Endodermal cell (in vitro differentiated cells): Measurements from ENCODE around the gene KREMEN1. TPM values are rescaled to one million over a fixed set of nuclear protein-coding genes. Genes with fewer than 3 reads are reported as not detected.

Experiments used
- DNase-seq: peaks from one replicate; pipeline ENCODE4 v3.0.0-alpha.2; 2017
- H3K27ac ChIP-seq: 2 replicates; pipeline ENCODE4 v1.5.1; 2013; ENCODE audit warnings: mild to moderate bottlenecking, low read depth, low read length, moderate library complexity
- H3K27me3 ChIP-seq: 2 replicates; pipeline ENCODE4 v1.6.1; 2013; ENCODE audit warnings: mild to moderate bottlenecking, low read length, moderate library complexity; ENCODE audit not compliant: insufficient read depth, control insufficient read depth, poor library complexity, severe bottlenecking
- H3K36me3 ChIP-seq: 2 replicates; pipeline ENCODE4 v1.7.0; 2013; ENCODE audit warnings: mild to moderate bottlenecking, low read length, moderate library complexity; ENCODE audit not compliant: control insufficient read depth, insufficient read depth
- H3K4me1 ChIP-seq: one replicate; pipeline ENCODE4 v1.7.0; 2013; ENCODE audit warnings: low read length; ENCODE audit not compliant: control insufficient read depth, insufficient read depth
- H3K4me3 ChIP-seq: 2 replicates; pipeline ENCODE4 v1.5.1; 2013; ENCODE audit warnings: mild to moderate bottlenecking, low read length, moderate library complexity
- H3K9ac ChIP-seq: 2 replicates; pipeline ENCODE4 v1.6.1; 2013; ENCODE audit warnings: mild to moderate bottlenecking, low read length, moderate library complexity; ENCODE audit not compliant: poor library complexity, severe bottlenecking; ENCODE audit errors: extremely low read depth
- H3K9me3 ChIP-seq: 2 replicates; pipeline ENCODE4 v1.6.1; 2013; ENCODE audit warnings: mild to moderate bottlenecking, low read length, moderate library complexity; ENCODE audit not compliant: control insufficient read depth
- H3K27ac Mint-ChIP-seq: 2 replicates; pipeline ENCODE4 v1.8.0; 2020; ENCODE audit warnings: mixed read lengths
- H3K27me3 Mint-ChIP-seq: 2 replicates; pipeline ENCODE4 v1.8.0; 2021; ENCODE audit warnings: mild to moderate bottlenecking, mixed read lengths; ENCODE audit not compliant: insufficient read depth
- H3K36me3 Mint-ChIP-seq: 2 replicates; pipeline ENCODE4 v1.8.0; 2020; ENCODE audit warnings: low read depth, mixed read lengths
- H3K4me1 Mint-ChIP-seq: 2 replicates; pipeline ENCODE4 v1.8.0; 2020; ENCODE audit warnings: mixed read lengths
- H3K4me3 Mint-ChIP-seq: 2 replicates; pipeline ENCODE4 v1.8.0; 2020; ENCODE audit warnings: mild to moderate bottlenecking, moderate library complexity, mixed read lengths
- H3K9me3 Mint-ChIP-seq: 2 replicates; pipeline ENCODE4 v1.8.0; 2020; ENCODE audit warnings: mild to moderate bottlenecking, mixed read lengths
- WGBS, 2 experiments: methylation state at CpG; one replicate each; pipeline versions ENCODE4 v1.1.5 to v1.1.7; 2013; ENCODE audit warnings: missing lambda C conversion rate in 2 of 2, mixed read lengths in 1 of 2; ENCODE audit not compliant: insufficient coverage in 1 of 2, insufficient read length in 1 of 2; 5-methylcytosine and 5-hydroxymethylcytosine counted together
- total RNA-seq, 2 donors: library from RNA; stranded (reverse); fragmentation: NEBNext Ultra II Directional in 1 of 2; extraction: Animal tissue kit (Norgen Biotek cat#: 25700) in 1 of 2; gene quantifications; 2 replicates in 1 of 2; 3 replicates in 1 of 2; pipeline ENCODE4 v1.2.1, GENCODE V29; 2021
- TF ChIP-seq, protein P1 (sequence below): fragments of 200-600 bp; sonication (generic); conservative IDR thresholded peaks from 2 replicates; pipeline ENCODE4 v1.5.0; 2021; ENCODE audit warnings: antibody characterized with exemption, mild to moderate bottlenecking

Gene KREMEN1
- total RNA-seq, 2 donors from 2014 or later = 6.2 to 7.5 TPM

DNA sequence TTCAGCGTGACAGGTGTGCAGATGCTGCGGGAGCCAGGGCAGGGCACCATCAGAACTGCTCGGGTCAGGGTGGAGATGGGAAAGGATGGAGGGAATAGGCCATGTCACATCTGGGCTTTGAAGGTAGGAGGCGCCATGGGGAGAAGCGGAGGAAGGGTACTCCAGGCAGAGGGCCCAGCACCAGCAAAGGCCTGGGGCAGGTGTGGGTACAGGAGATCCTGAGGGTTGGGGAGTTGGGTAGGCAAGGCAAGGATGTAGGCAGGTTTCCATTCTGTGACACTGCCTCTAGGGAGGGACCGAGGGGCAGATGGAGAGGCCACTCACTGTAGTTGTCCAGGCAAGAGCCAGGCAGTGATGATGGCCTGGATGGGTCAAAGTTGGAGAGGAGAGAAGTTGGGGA, 141.4 kb downstream of the KREMEN1 start:
- Histone ChIP-seq H3K4me3 (no peak overlapping the region), H3K27me3 (no peaks in the 10 kb centered on the region), H3K36me3 (no peaks in the 10 kb centered on the region), H3K4me1 (peaks cover 5% of the 10 kb centered on the region), H3K9ac (no peak overlapping the region), H3K27ac (no peak overlapping the region), H3K9me3 (no peaks in the 10 kb centered on the region)
- Mint-ChIP-seq H3K27ac (no peak overlapping the region), H3K4me1 (peaks cover 10% of the 10 kb centered on the region), H3K27me3 (no peaks in the 10 kb centered on the region), H3K4me3 (no peak overlapping the region), H3K36me3 (peaks cover 5% of the 10 kb centered on the region), H3K9me3 (no peaks in the 10 kb centered on the region)
- peak; percentile 68 for DNase-seq
- TF ChIP-seq, protein P1, sequence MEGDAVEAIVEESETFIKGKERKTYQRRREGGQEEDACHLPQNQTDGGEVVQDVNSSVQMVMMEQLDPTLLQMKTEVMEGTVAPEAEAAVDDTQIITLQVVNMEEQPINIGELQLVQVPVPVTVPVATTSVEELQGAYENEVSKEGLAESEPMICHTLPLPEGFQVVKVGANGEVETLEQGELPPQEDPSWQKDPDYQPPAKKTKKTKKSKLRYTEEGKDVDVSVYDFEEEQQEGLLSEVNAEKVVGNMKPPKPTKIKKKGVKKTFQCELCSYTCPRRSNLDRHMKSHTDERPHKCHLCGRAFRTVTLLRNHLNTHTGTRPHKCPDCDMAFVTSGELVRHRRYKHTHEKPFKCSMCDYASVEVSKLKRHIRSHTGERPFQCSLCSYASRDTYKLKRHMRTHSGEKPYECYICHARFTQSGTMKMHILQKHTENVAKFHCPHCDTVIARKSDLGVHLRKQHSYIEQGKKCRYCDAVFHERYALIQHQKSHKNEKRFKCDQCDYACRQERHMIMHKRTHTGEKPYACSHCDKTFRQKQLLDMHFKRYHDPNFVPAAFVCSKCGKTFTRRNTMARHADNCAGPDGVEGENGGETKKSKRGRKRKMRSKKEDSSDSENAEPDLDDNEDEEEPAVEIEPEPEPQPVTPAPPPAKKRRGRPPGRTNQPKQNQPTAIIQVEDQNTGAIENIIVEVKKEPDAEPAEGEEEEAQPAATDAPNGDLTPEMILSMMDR = peak; percentile 42
- 93 to 100% methylated on average over 1 to 6 of the region's 6 CpGs for WGBS, 2 experiments

- H3K9ac ChIP-seq = no peak overlapping the region
- no peak overlapping the region for H3K27ac ChIP-seq
- Mint-ChIP-seq H3K27me3 (no peaks in the 10 kb centered on the region), H3K4me3 (no peak overlapping the region), H3K9me3 (no peaks in the 10 kb centered on the region), H3K4me1 (peaks cover 16% of the 10 kb centered on the region), H3K36me3 (peaks cover 9% of the 10 kb centered on the region), H3K27ac (no peak overlapping the region)
- peak; percentile 51 for DNase-seq
- H3K27me3 ChIP-seq = no peaks in the 10 kb centered on the region
- 89% methylated on average over 12 to 14 of the region's 14 CpGs for WGBS, 2 experiments
- H3K9me3 ChIP-seq = no peaks in the 10 kb centered on the region
- H3K36me3 ChIP-seq = no peaks in the 10 kb centered on the region
- TF ChIP-seq, protein P1 = no peak
- peaks cover 9% of the 10 kb centered on the region for H3K4me1 ChIP-seq
- H3K4me3 ChIP-seq = no peak overlapping the region
Measured at GRCh38 chr22:29215012-29215860, 142.4 kb downstream of the KREMEN1 start.

DNA sequence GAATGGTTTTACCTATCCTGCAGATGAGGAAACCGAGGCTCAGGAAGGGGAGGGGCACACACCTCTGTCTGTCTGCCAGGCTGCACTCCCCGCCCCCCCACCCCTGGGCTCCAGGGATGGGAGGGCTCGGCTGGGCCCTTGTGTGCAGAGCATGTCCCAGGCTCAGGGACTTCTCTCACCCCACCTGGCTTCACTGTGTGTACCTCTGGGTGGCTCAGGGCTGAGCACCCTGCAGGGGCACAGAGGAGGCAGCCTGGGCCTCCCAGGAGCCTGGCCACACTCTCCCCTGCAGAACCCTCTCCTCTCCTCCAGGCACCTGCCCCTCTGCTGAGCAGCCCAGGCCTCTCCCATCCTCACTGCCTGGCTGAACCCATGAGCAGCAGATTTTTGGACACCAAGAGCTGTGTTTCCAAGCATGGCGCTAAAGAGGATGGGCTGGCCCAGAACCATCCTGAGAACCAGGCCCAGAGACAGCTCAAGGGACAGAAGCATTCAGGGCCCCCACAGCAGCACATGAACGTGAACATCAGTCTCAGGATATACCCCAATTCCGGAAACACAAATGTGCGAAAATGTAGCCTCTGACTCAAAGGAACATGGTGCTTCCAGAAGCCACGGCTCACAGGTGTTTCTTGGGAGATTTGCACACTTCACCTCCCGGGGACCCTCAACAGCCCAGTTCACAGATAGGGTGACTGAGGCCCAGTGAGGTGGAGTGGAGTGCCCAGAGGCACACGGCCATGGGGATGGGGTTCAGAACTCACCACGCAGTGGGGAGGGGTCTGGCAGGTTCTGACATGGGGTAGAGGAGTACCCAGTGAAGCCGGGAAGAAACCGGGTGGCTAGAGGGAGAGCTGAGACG, 143.4 kb downstream of the KREMEN1 start:
- no peak for DNase-seq
- Mint-ChIP-seq H3K36me3 (peaks cover 11% of the 10 kb centered on the region), H3K27ac (no peak overlapping the region), H3K9me3 (no peaks in the 10 kb centered on the region), H3K4me1 (peaks cover 22% of the 10 kb centered on the region), H3K27me3 (peaks cover 1% of the 10 kb centered on the region), H3K4me3 (no peak overlapping the region)
- Histone ChIP-seq H3K4me1 (peaks cover 14% of the 10 kb centered on the region), H3K9ac (no peak overlapping the region), H3K27ac (no peak overlapping the region), H3K27me3 (no peaks in the 10 kb centered on the region), H3K4me3 (no peak overlapping the region), H3K9me3 (no peaks in the 10 kb centered on the region), H3K36me3 (no peaks in the 10 kb centered on the region)
- 81 to 85% methylated on average over 8 to 14 of the region's 14 CpGs for WGBS, 2 experiments
- TF ChIP-seq, protein P1 = no peak
